NCI-H1436 treated with DMSO at 0.1 percent for 48 hours (cell line): Measurements from ENCODE around the gene CCDC178.

Experiments used
- DNase-seq: peaks from one replicate; lab custom pipeline; 2025; lab: John Stamatoyannopoulos, UW

CCDC178 gene

DNA sequence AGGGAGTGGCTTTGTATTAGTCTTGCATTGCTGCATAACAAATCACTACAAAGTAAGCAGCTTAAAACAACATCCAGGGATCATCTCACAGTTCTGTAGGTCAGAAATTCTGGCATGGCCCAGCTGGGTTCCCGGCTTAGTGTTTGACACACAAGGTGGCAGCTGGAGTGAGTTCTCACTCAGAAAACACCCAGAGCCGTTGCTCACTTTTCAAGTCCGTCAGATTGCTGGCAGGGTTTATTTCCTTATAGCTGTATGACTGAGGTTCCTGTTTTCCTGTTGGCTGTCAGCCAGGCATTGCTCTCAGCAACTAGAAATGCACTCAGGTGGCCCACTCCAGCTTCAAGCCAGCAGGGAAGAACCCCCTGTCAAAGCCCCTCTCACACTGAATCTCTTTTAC is 324.1 kb downstream of the CCDC178 start:
- peak; percentile 53 for DNase-seq

DNA sequence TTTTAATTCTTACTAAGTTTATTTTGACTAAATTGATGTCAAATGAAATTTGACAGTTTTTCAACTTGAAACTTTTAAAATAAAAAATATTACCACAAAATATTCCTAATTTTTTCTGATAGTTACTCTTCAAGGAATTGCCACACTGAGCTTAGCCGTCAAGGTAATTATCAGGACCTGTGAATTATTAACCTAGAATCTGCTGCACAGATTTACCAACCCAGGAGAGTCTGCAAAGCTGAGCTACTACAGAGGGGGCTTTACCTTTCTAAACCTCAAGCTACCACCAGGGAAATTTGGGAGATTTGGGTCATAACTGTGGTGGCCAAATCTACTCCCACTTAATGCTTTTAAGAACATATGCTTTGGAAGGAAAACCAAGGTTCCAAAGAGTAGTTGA is 324.6 kb downstream of the CCDC178 start:
- no peak for DNase-seq

DNA sequence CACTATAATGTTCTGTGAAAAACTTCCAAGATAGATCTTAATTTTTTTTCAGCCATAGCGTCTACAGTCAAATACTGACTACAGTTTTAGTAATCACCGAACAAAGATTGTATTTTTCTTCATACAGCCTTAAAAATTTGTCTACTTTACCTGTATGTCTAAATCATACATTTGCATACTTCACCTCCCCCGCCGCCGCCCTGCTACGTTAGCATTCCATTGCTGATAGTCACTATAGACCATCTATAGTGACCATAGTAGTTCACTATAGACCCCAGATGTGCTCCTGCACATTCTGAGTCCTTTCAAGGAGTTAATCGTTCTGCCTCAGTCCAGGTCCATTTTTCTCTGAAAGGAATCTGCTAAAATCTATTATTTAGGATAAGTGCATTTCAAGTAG is 325.0 kb downstream of the CCDC178 start:
- DNase-seq: no peak

DNA sequence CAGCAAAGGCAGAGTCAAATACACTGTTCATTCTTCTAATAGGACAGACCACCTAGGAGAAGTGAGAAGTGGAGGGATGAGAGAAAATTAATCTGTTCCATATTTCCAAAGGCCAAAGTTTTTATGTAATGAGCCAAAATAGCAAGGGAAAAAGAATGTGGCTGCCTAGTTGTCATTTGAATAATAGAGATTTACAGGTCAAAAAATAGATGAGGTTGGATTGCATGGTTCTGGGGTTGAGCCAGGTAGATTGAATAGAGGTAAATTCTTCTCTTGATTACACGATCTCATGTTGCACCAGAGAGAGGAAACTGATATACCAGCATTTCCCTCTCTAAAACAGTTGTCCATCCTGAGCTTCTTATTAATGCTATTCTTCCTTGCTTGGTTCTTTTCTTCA is 325.8 kb downstream of the CCDC178 start:
- DNase-seq: peak; percentile 60

DNA sequence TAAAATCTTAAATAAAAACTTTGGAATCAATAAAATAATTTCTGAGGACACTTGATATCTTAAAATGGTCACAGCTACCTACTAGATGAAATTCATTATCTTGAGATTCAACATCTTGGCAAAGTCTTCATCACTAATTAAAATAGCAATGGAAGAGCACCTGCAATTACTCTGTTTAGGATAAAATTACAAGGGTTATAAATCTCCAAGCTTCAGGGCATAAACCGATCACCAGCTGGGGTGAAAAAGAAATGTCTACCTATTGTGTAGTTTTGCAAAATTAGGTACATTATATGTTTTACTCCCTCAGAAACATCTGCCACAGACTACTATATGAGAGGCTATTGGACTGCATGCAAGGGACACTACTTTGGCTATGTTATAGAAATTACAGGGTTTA is 327.1 kb downstream of the CCDC178 start:
- DNase-seq: no peak

DNA sequence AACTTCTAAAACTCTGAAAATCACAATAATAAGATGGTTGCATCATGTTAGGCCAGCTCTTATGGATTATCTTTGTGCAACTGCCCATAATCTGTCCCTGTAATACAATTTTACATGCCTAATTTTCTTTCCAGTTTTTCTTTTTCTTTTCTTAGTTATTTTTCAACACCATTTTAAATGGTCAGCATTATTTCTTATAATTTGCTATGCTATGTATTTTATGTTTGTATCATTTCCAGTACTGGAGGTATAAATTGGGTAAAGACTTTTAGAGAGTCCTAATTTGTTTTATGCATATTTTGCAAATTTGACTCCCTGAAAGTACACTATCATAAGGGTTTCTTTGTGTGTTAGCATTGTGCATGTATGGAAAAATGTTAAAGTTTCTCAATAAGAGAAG is 333.0 kb downstream of the CCDC178 start:
- DNase-seq: no peak

DNA sequence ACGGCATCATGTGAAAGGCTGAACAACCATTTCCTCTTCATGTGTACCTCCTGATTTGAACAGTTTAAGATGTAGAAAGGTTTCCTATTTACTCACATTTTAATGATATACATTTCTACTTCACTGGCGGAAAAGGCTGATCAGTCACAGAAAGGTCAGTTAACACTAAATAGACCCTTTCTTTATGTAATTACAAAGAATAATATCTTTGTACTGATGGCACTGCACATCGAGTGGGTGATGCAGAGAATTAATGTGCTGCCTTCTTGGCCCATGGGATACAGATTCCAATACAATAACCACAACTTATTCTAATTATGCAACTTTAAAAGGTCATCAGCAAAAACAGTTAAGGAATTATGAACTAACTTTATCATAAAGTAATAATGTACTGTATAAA is 339.2 kb downstream of the CCDC178 start:
- DNase-seq: no peak

DNA sequence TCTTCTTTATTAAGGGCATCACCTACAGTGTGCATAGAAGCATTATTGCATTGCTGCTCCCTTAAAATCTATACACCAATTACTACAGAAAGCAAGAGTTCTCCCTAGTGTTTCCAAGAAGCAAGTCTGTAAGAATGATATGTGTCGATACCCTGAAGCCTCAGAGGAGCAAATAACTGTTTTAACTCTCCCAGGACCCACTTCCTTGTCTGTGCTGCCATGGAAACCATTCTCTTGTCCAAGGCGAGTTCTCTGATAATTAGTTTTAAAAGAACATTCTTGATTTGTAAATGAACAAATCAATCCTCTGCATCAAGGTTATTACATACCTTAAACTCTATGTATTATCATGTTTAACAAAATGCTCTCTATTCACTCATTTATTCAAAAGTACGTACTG is 340.9 kb downstream of the CCDC178 start:
- DNase-seq: no peak

DNA sequence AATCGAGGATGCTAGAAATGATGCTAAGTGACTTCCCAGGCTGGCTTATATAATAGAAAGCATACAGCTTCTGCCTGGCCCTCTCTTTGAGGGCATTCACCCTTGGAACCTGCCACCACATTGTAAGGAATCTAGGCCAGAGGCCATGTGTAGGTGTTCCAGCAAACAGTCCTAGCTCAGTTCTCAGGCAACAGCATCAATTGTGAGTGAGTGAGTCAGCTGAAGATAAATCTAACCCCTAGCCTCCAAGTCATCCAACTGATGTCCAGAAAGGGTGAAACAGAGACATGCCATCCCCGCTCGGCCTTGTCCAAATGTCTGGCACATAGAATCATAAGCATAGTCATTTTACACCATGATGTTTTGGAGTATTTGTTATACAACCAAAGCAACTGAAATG is 343.4 kb downstream of the CCDC178 start:
- no peak for DNase-seq

DNA sequence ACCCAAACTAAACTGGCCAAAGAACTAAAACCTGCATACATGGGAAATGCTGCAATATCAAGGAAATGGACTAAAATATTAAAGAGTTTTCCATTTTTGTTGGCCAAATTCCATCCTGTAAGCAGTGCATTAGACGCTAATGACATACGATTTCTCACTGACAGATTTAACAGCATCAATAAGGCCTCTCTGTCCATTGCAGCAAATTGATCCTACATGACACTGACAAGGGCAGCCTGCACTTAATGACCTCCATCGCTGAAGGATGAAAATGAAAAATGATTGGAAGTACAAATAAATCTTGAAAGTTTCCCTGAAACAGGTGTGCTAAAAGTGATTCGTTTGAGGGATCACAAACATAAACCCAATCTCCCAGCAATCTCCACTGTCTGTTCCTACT is 350.1 kb downstream of the CCDC178 start:
- no peak for DNase-seq

DNA sequence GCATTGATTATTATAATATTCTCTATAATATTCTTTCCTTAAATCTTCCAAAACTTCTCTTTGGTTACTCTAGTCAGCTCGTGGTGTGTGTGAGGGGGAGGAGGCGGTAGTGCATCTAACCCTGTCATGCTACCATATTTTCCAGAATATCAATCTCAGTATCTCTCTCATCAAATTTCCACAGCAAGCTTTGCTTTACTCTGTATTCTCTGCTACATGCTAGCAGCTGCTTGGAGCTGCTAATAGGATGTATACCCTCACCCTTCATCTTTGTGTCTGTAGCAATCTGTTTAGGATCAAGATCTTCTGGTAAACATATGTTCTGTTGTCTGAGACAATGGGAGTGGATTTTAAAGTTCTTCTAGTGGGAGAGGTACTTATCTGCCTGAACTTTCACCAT is 363.9 kb downstream of the CCDC178 start:
- DNase-seq: no peak

DNA sequence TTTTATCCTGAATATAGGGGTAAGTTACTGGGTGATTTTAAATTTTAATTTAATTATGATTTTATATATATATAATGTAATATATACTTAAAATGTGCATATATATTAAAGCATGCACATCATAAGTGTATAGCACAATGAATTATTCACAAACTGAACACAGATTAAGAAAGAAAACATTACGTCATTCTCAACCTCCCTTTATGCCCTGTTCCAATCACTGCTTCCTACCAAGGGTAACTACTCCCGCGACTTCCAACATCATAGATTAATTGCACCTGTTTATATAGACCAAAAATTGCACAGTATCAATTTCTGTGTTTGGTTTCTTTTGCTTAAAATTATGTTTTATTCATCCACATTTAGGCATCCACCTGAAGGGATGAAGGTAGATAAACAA is 366.4 kb downstream of the CCDC178 start:
- DNase-seq: no peak

DNA sequence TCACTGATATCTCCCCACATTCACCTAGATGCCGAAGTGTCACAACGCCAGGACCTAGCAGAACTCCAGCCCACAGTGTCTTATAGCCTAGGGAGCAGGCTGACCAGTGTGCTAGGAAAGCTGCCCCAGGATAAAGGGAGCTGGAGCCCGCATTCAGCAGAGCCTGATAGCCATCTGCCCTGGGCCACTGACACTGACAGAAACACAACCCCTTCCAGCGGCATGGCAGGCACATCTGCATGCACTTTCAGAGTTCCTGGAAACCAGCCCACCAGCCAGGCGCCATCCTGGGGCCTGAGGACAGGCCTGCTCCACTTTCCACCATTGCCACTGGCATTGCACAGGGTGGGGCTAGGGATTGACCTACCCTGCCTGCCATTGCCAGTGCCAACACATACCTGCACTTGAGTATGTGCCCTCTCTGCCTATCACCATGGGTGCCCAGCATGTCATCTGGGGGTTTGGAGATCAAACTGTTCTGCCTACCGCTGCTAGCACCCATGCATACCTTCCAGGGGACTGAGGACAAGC is 377.6 kb downstream of the CCDC178 start:
- no peak for DNase-seq

DNA sequence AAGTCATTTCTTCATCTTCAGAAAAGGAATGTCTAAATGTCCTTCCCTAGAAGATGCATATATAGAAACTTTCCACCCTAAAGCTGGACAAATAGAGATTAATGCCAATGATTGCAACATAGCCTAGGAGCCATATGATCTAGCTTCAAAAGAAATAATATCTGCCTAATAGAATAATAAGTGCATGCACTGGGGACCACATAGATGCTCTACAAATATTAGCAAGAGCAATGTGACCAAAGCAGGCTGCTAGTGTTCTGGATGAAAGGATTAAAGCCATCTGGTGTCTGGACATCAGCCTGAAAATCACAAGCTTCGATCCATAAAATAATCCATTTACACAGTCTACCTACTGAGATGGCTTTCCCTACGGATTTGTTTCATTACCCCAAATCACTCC is 387.6 kb downstream of the CCDC178 start:
- no peak for DNase-seq

DNA sequence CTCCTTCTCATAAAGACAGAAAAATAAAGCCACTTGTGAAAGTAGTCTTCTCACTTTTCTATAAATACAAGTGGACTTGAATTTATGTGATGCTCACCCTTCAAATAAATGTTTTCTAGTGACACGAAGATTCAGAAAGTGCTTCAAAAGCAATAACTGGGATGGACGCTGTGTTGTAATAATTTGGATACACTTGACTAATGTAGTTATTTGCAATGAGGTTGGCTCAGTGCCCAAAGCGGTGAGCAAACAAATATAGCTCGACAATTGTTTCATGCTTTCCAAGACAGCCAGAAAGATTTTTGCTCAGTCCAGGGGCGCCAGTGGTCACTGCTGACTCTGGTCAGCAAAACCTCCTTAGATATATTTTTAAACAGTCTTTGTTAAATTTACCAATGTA is 389.1 kb downstream of the CCDC178 start:
- peak; percentile 59 for DNase-seq

DNA sequence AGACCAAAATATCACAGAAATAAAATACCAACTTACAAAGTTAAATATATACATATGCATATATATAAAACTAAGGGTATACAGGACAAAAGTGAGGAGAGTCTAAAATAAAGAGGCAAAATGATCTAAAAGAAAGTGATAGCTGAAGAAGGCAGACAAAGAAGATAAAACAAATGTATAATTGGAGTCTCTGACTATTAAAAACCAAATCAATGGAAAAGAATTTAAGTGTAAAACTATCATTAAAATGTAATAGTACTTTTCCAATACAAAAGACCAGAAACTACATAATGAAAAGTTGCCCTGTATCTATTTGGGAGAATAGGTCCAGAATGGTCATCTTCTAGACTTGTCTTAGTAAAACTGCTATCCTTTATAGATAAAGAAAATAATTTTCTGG is 400.3 kb downstream of the CCDC178 start:
- no peak for DNase-seq

DNA sequence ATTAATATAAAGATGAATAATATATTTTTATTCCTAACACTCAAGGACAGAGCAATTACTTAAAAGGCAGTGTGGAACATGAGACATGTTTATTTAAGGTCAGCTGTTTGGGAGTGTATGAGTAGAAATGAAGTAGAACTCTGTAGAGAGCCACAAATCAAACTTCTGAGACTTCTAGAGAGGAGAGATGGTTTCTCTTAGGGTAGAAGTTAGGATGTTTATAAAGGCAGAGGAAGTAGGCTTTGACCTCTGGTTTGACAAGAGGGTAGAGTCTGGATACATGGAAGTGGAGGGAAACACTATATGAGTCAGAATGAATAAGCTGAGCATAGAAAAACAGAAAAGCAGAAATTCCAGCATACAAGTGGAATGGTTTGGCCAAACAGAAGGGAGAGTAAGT is 405.6 kb downstream of the CCDC178 start:
- DNase-seq: no peak

DNA sequence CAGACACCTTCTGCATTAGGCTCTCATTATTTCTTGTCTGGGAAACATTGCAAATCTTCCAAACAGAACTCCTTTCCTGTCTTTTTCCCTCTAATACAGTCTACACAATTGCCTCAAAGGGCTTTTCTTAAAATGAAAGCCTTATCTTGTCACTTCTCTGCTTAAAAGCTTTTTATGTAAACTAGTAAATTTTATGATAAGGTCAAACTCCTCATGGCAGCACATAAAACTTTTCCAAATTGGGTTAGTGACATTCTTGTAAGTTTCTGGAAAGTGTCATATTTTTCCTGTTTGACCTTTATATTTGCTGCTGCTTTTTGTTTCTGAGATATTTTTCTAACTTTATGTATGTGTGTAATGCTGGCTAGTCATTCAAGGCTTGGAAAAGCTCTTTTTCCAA is 406.3 kb downstream of the CCDC178 start:
- DNase-seq: no peak

DNA sequence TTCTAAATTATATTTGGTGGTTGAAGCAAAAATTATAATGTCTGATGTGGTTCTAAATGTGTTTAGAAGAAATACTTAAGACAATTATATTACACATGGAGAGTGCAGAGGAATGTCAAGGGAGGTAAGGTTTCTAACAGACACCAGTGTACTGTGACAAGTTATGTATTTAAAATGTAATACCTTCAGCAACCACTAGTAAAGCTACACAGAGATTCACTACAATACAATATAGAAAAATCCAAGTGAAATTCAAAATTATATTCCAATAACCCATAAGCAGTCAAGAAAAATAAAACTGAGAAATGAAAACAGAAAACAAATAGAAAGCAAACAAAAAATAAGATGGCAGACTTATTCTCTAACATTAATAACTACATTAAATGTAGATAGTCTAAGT is 418.2 kb downstream of the CCDC178 start:
- DNase-seq: no peak

DNA sequence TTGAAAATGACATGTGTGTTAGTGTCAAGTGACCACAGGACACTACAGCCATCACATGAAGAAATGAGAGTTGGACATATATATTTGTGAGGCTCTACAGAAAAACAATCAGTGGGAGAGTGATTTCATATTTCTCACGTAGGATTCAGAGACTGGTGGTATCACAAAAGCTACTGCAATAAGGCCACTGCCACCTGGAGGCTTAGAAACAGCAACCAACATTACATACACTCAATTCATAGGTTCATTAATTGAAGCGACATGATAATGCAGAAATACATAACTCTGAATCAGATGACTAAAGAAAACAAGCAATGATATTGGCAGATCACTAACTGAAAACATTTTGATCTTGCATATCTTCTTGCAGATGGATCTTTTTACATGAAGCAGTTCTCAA is 419.6 kb downstream of the CCDC178 start:
- DNase-seq: no peak

DNA sequence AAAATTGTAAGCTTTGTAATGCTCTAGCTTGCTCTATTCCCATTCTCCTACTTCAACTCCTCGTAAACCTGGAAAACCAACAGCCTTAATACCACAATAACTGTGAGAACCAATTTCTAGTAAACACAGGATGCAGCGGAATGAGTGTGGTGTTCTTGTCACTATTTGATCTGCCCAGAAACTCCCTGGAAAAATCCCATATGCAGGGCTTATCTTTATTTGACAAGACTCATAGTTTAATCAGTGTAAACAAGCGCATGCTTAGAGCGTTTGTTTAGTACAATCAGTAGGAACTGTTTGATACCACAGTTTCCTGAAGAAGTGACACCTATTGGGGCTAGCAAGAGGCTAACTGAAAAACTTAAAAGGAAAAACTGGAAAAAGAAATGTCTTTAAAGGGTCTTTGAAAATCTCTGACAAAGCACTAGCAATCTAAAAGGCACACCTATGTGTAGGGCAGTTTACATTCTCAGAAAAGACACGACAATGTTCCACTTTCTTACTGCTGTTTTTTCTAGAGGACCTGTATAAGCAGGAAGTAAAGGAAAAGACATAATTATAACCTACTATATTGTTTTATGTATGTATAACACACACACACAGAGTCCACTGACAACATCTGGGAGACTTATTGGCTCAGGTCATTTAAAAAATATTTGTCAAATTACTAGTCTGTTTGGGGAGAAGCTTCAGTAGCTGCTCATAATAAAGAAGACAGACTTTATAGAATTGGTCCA is 426.3 kb downstream of the CCDC178 start:
- no peak for DNase-seq

DNA sequence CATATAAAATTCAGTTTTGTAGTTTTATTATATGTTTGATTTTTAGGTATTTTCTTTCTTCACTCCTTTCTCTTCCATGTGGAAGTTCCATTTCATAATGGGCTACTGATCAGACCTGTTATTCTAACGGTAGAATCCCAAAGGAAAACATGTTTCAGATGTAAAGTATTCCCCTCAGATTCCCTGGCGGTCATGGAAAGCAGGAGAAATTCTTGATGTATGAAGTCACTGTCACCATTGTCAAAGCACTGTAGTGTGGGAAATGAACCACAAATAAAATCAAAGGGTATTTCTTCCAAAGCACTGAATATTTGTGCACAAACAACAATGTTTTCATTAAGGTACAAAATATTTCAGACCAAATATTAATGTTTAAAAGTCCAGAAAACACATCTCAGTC is 430.4 kb downstream of the CCDC178 start:
- DNase-seq: no peak

DNA sequence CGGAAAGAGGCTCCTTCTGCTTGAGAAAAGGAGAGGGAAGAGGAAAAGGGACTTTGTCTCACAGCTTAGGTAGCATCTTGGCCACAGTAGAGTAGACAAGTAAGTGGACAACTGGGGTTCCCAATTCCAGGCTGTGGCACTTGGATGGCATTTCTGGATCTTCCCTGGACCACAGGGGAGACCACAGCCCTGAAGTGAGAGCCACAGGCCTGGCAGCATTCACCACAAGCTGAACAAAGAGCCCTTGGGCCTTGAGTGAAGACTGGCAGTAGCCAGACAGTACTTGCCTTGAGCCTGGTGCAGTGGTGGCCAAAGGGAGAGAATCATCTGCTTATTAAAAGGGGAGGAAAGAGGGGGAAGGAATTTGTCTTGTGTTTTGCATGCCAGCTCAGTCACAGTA is 441.6 kb downstream of the CCDC178 start:
- DNase-seq: no peak

DNA sequence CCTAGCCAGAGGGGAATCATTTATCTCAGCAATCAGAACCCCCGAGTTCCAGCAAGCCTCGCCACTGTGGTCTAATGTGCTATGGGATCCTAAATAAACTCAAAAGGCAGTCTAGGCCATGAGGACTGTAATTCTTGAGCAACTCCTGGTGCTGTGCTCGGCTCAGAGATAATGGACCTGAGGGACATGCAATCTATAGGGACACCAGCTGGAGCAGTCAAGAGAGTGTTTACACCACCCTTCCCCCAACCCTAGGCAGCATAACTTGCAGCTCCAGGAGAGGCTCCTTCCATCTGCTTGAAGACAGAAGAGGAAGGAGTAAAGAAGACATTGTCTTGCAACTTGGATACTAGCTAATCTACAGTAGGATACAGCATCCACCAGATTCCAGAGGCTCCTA is 442.2 kb downstream of the CCDC178 start:
- DNase-seq: no peak
